Astrocyte (in vitro differentiated cells and primary cell): ENCODE results near the gene TUT1.

Experiments
- CTCF ChIP-seq: IDR thresholded peaks from 2 replicates; pipeline ENCODE4 v1.5.1; 2011; ENCODE audit warnings: low read depth, mild to moderate bottlenecking, inconsistent platforms, low read length, moderate library complexity; ENCODE audit not compliant: insufficient read depth
- EZH2 ChIP-seq: IDR thresholded peaks from 2 replicates; pipeline ENCODE4 v1.6.1; 2012; ENCODE audit warnings: mild to moderate bottlenecking, low read length, inconsistent platforms; ENCODE audit not compliant: insufficient read depth

- TF ChIP-seq CTCF = no peak
- no peak for TF ChIP-seq EZH2
Observed at GRCh38 chr11:62621027-62621566, 29.8 kb upstream of the TUT1 start.
